Liver (tissue), 9 donors: ENCODE measurements around the gene NUDT16L1. TPM values are rescaled to one million over a fixed set of nuclear protein-coding genes. Genes with fewer than 3 reads are reported as not detected.
A peak's percentile ranks its signal among the peaks of the same experiment; 100 is the strongest.

Experiments
- DNase-seq: peaks from one replicate; pipeline ENCODE4 v3.0.0-alpha.2; 2017; ENCODE audit warnings: low spot score
- H3K27ac ChIP-seq, 2 donors: one replicate each; pipeline ENCODE4 v1.7.0; 2013; ENCODE audit warnings: inconsistent platforms in 2 of 2, low read length in 2 of 2, control low read depth in 1 of 2, low read depth in 1 of 2, mild to moderate bottlenecking in 1 of 2
- H3K27me3 ChIP-seq, 4 donors: one replicate each; pipeline versions ENCODE4 v1.6.1 to v1.7.0; 2013; ENCODE audit warnings: low read length in 3 of 4, inconsistent platforms in 1 of 4, mild to moderate bottlenecking in 1 of 4, moderate library complexity in 1 of 4; ENCODE audit not compliant: control insufficient read depth in 4 of 4, insufficient read depth in 4 of 4
- H3K36me3 ChIP-seq, 4 donors: one replicate each; pipeline versions ENCODE4 v1.6.1 to v1.7.0; 2013; ENCODE audit warnings: low read length in 3 of 4, mild to moderate bottlenecking in 3 of 4, low read depth in 1 of 4, moderate library complexity in 1 of 4; ENCODE audit not compliant: control insufficient read depth in 4 of 4, insufficient read depth in 3 of 4
- H3K4me1 ChIP-seq, 4 donors: one replicate each; pipeline versions ENCODE4 v1.6.1 to v1.7.0; 2013; ENCODE audit warnings: low read length in 3 of 4, mild to moderate bottlenecking in 3 of 4, moderate library complexity in 1 of 4; ENCODE audit not compliant: control insufficient read depth in 4 of 4, insufficient read depth in 4 of 4
- H3K4me3 ChIP-seq, 3 donors: one replicate each; pipeline versions ENCODE4 v1.6.1 to v1.7.0; 2013; ENCODE audit warnings: low read length in 3 of 3, control low read depth in 1 of 3, low read depth in 1 of 3, mild to moderate bottlenecking in 1 of 3
- H3K9ac ChIP-seq, 2 donors: one replicate each; pipeline ENCODE4 v1.7.0; 2013; ENCODE audit warnings: low read length in 2 of 2, mild to moderate bottlenecking in 2 of 2, moderate library complexity in 2 of 2, control low read depth in 1 of 2, low read depth in 1 of 2
- H3K9me3 ChIP-seq, 4 donors: one replicate each; pipeline versions ENCODE4 v1.6.1 to v1.7.0; 2013; ENCODE audit warnings: low read length in 3 of 4; ENCODE audit not compliant: control insufficient read depth in 4 of 4
- EGR1 ChIP-seq, 2 donors: IDR thresholded peaks; 2 replicates each; pipeline ENCODE4 v1.6.1; 2016 to 2018; ENCODE audit warnings: antibody characterized with exemption in 2 of 2, low read depth in 2 of 2
- FOXA1 ChIP-seq: IDR thresholded peaks from 2 replicates; pipeline ENCODE4 v1.6.1; 2016; ENCODE audit warnings: antibody characterized with exemption
- FOXA2 ChIP-seq: IDR thresholded peaks from 2 replicates; pipeline ENCODE4 v1.6.1; 2016; ENCODE audit warnings: antibody characterized with exemption
- GABPA ChIP-seq, 2 donors: IDR thresholded peaks in 1 of 2; conservative IDR thresholded peaks in 1 of 2; 2 replicates each; pipeline ENCODE4 v1.6.1; 2016; ENCODE audit warnings: antibody characterized with exemption in 2 of 2, mild to moderate bottlenecking in 1 of 2, moderate library complexity in 1 of 2
- HNF4A ChIP-seq, 2 donors: conservative IDR thresholded peaks; 2 replicates each; pipeline ENCODE4 v1.6.1; 2016; ENCODE audit warnings: antibody characterized with exemption in 2 of 2, mild to moderate bottlenecking in 2 of 2
- HNF4G ChIP-seq: IDR thresholded peaks from 2 replicates; pipeline ENCODE4 v1.6.1; 2016; ENCODE audit warnings: antibody characterized with exemption
- JUND ChIP-seq, 2 donors: IDR thresholded peaks; 2 replicates each; pipeline ENCODE4 v1.6.1; 2016; ENCODE audit warnings: antibody characterized with exemption in 2 of 2
- NR2F2 ChIP-seq: IDR thresholded peaks from 2 replicates; pipeline ENCODE4 v1.6.1; 2016; ENCODE audit warnings: antibody characterized with exemption
- RAD21 ChIP-seq, 2 donors: IDR thresholded peaks; 2 replicates each; pipeline ENCODE4 v1.6.1; 2016; ENCODE audit warnings: antibody characterized with exemption in 2 of 2, mild to moderate bottlenecking in 2 of 2
- RXRA ChIP-seq, 2 donors: IDR thresholded peaks; 2 replicates each; pipeline ENCODE4 v1.6.1; 2017 to 2018; ENCODE audit warnings: antibody characterized with exemption in 2 of 2, mild to moderate bottlenecking in 1 of 2
- SP1 ChIP-seq: IDR thresholded peaks from 2 replicates; pipeline ENCODE4 v1.6.1; 2018; ENCODE audit warnings: antibody characterized with exemption, mild to moderate bottlenecking
- TAF1 ChIP-seq: conservative IDR thresholded peaks from 2 replicates; pipeline ENCODE4 v1.6.1; 2016; ENCODE audit warnings: antibody characterized with exemption, mild to moderate bottlenecking
- YY1 ChIP-seq: IDR thresholded peaks from 2 replicates; pipeline ENCODE4 v1.6.1; 2016; ENCODE audit warnings: antibody characterized with exemption, mild to moderate bottlenecking
- whole genome bisulfite sequencing: extraction: QIAGEN DNeasy Blood & Tissue Kit; methylation state at CpG from one replicate; pipeline ENCODE4 v1.1.7; 2013; 5-methylcytosine and 5-hydroxymethylcytosine counted together
- polyA plus RNA-seq, 2 donors: library from polyadenylated mRNA; stranded (reverse) in 1 of 2; unstranded in 1 of 2; fragments of 200-250 nt in 1 of 2; fragments of >200 nt in 1 of 2; fragmentation: Nextera tagmentation in 1 of 2; extraction: Ambion mirVana in 1 of 2; gene quantifications; one replicate each; pipeline versions ENCODE4 v1.2.1 to v1.2.3, GENCODE V29; 2013 to 2015
- total RNA-seq, 2 donors: library from RNA; depleted of rRNA; stranded (reverse); fragments of >200 nt; gene quantifications; one replicate each; pipeline ENCODE4 v1.2.3, GENCODE V29; 2014
- TF ChIP-seq, protein P1 (sequence below): IDR thresholded peaks from 2 replicates; pipeline ENCODE4 v1.6.1; 2016; ENCODE audit warnings: antibody characterized with exemption
- TF ChIP-seq, protein P2 (sequence below): fragments of 150-350 bp; IDR thresholded peaks from 2 replicates; pipeline ENCODE4 v1.5.1; 2017; ENCODE audit warnings: improper control_type of control experiment, low read depth, low read length; ENCODE audit not compliant: missing input control
- TF ChIP-seq, protein P3 (sequence below): IDR thresholded peaks from 2 replicates; pipeline ENCODE4 v1.6.1; 2016; ENCODE audit warnings: antibody characterized with exemption, mild to moderate bottlenecking
- TF ChIP-seq, protein P4 (sequence below): IDR thresholded peaks from 2 replicates; pipeline ENCODE4 v1.6.1; 2016; ENCODE audit warnings: antibody characterized with exemption
- TF ChIP-seq, protein P5 (sequence below): IDR thresholded peaks from 2 replicates; pipeline ENCODE4 v1.6.1; 2016; ENCODE audit warnings: antibody characterized with exemption
- donor health status: healthy.
- donor health status: healthy.
- donor health status: healthy.
- donor health status: healthy.
- donor health status: healthy.

NUDT16L1 gene
- total and polyA plus RNA-seq, 4 donors: 22.4 to 43.4 (median 36.3) TPM

DNA sequence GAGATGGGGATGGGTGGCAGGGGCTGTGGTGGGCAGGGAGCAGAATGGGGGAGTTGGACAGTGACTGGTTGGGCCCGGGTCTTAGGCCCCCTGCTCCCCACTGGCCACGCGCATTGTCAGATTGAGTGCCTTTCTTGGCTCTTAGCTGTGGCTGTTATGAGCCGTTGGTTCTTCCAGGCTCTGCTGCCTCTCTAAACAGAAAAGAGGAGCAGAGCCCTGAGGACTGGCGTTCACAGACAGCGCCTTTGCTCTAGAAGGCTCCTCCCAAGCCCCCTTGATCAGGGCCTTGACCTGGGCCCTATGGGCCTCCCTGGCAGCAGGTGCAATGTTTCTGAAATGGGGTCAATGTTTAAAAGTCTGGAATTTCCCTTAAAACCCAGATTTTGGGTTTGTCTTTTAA lies 14.8 kb upstream of the NUDT16L1 start:
- TF ChIP-seq YY1 (no peak), HNF4A (conservative IDR thresholded peaks at IDR 0.05) (no peak), GABPA (IDR thresholded peaks at IDR 0.05 in 1 of 2, conservative IDR thresholded peaks at IDR 0.05 in 1 of 2) (no peak), TAF1 (no peak), FOXA2 (no peak), SP1 (no peak)
- TF ChIP-seq, protein P1, sequence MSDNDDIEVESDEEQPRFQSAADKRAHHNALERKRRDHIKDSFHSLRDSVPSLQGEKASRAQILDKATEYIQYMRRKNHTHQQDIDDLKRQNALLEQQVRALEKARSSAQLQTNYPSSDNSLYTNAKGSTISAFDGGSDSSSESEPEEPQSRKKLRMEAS: no peak
- TF ChIP-seq, protein P2, sequence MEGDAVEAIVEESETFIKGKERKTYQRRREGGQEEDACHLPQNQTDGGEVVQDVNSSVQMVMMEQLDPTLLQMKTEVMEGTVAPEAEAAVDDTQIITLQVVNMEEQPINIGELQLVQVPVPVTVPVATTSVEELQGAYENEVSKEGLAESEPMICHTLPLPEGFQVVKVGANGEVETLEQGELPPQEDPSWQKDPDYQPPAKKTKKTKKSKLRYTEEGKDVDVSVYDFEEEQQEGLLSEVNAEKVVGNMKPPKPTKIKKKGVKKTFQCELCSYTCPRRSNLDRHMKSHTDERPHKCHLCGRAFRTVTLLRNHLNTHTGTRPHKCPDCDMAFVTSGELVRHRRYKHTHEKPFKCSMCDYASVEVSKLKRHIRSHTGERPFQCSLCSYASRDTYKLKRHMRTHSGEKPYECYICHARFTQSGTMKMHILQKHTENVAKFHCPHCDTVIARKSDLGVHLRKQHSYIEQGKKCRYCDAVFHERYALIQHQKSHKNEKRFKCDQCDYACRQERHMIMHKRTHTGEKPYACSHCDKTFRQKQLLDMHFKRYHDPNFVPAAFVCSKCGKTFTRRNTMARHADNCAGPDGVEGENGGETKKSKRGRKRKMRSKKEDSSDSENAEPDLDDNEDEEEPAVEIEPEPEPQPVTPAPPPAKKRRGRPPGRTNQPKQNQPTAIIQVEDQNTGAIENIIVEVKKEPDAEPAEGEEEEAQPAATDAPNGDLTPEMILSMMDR: no peak
- WGBS: 76% methylated on average over 6 of the region's 6 CpGs
- peaks cover 2 to 8% (median 5%) of the 10 kb centered on the region in 4 donors for H3K36me3 ChIP-seq
- H3K4me1 ChIP-seq: peaks cover 15 to 84% (median 69%) of the 10 kb centered on the region in 4 donors
- no peak overlapping the region for H3K4me3 ChIP-seq
- peak overlapping the region in 1 of 2 donors; percentile 39 for H3K9ac ChIP-seq
- DNase-seq: no peak
- peak overlapping the region; percentile 91 to 98 for H3K27ac ChIP-seq
- H3K27me3 ChIP-seq: no peaks in the 10 kb centered on the region
- H3K9me3 ChIP-seq: no peaks in the 10 kb centered on the region

DNA sequence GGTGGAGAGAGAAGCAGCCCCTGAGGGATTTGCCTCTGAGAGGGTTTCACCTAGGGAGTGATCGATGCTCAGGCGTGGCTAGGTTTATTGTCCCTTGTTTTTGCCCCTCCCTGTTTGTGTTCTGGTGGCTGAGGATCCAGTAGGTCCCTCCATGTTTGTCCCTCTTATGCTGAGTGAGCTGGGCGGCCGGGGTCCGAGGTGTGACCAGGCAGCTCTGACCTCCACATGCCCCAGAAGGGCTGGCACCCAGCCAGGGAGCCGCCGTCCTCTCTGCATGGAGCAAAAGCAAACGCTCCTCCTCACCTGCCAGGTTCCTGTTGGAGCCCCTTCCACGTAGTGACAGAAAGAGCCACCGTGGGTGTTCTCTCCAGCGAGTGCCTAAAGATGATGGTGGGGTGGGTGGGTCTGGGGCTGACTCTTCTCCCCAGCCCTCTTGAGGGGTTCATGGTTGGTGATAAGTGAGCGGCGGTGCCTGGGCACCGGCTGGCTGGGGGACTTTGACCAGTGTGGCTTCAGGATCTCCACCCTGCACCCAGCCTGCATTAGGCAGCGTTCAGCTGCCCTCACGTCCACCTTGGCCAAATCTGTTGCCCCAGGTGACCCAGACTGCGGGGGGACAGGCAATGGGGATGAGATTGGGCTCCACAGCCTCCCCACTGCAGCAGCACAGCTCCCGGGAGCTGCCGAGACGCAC lies 14.1 kb upstream of the NUDT16L1 start:
- Histone ChIP-seq H3K36me3 (peaks cover 0 to 8% (median 3%) of the 10 kb centered on the region in 4 donors), H3K27ac (peak overlapping the region; percentile 91 to 98), H3K9me3 (no peaks in the 10 kb centered on the region), H3K4me1 (peaks cover 20 to 90% (median 74%) of the 10 kb centered on the region in 4 donors), H3K9ac (peak overlapping the region; percentile 1 to 59), H3K4me3 (peak overlapping the region; percentile 21 to 35 (median 24)), H3K27me3 (no peaks in the 10 kb centered on the region)
- 31% methylated on average over 20 of the region's 20 CpGs for WGBS
- TF ChIP-seq, protein P3, sequence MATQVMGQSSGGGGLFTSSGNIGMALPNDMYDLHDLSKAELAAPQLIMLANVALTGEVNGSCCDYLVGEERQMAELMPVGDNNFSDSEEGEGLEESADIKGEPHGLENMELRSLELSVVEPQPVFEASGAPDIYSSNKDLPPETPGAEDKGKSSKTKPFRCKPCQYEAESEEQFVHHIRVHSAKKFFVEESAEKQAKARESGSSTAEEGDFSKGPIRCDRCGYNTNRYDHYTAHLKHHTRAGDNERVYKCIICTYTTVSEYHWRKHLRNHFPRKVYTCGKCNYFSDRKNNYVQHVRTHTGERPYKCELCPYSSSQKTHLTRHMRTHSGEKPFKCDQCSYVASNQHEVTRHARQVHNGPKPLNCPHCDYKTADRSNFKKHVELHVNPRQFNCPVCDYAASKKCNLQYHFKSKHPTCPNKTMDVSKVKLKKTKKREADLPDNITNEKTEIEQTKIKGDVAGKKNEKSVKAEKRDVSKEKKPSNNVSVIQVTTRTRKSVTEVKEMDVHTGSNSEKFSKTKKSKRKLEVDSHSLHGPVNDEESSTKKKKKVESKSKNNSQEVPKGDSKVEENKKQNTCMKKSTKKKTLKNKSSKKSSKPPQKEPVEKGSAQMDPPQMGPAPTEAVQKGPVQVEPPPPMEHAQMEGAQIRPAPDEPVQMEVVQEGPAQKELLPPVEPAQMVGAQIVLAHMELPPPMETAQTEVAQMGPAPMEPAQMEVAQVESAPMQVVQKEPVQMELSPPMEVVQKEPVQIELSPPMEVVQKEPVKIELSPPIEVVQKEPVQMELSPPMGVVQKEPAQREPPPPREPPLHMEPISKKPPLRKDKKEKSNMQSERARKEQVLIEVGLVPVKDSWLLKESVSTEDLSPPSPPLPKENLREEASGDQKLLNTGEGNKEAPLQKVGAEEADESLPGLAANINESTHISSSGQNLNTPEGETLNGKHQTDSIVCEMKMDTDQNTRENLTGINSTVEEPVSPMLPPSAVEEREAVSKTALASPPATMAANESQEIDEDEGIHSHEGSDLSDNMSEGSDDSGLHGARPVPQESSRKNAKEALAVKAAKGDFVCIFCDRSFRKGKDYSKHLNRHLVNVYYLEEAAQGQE: peak; percentile 40
- TF ChIP-seq RXRA (IDR thresholded peaks at IDR 0.05) (peak; percentile 71 to 83), TAF1 (no peak), EGR1 (IDR thresholded peaks at IDR 0.05; ENCODE audit: low read depth in 2 of 2) (no peak), HNF4A (conservative IDR thresholded peaks at IDR 0.05) (peak; percentile 72 to 79), GABPA (IDR thresholded peaks at IDR 0.05 in 1 of 2, conservative IDR thresholded peaks at IDR 0.05 in 1 of 2) (no peak), SP1 (peak; percentile 86), FOXA2 (no peak), NR2F2 (no peak), JUND (IDR thresholded peaks at IDR 0.05) (no peak), HNF4G (peak; percentile 71), YY1 (peak; percentile 85), RAD21 (IDR thresholded peaks at IDR 0.05) (peak in 1 of 2 donors; percentile 3), FOXA1 (no peak)
- TF ChIP-seq, protein P1: no peak
- TF ChIP-seq, protein P2: no peak
- TF ChIP-seq, protein P4, sequence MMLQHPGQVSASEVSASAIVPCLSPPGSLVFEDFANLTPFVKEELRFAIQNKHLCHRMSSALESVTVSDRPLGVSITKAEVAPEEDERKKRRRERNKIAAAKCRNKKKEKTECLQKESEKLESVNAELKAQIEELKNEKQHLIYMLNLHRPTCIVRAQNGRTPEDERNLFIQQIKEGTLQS: no peak
- TF ChIP-seq, protein P5, sequence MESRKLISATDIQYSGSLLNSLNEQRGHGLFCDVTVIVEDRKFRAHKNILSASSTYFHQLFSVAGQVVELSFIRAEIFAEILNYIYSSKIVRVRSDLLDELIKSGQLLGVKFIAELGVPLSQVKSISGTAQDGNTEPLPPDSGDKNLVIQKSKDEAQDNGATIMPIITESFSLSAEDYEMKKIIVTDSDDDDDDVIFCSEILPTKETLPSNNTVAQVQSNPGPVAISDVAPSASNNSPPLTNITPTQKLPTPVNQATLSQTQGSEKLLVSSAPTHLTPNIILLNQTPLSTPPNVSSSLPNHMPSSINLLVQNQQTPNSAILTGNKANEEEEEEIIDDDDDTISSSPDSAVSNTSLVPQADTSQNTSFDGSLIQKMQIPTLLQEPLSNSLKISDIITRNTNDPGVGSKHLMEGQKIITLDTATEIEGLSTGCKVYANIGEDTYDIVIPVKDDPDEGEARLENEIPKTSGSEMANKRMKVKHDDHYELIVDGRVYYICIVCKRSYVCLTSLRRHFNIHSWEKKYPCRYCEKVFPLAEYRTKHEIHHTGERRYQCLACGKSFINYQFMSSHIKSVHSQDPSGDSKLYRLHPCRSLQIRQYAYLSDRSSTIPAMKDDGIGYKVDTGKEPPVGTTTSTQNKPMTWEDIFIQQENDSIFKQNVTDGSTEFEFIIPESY: peak; percentile 48
- DNase-seq: peak; percentile 60
